Measurements from ENCODE around the gene SORCS2. TPM values are rescaled to one million over a fixed set of nuclear protein-coding genes. Genes with fewer than 3 reads are reported as not detected.
"Not testable (repeated sequence)": the region's sequence is repeated elsewhere in the genome, so short reads cannot be mapped to it uniquely, and the experiment has no call there.

The SORCS2 gene
- total RNA-seq, 2 donors from 2014 or later = 1.5 to 1.7 TPM

DNA sequence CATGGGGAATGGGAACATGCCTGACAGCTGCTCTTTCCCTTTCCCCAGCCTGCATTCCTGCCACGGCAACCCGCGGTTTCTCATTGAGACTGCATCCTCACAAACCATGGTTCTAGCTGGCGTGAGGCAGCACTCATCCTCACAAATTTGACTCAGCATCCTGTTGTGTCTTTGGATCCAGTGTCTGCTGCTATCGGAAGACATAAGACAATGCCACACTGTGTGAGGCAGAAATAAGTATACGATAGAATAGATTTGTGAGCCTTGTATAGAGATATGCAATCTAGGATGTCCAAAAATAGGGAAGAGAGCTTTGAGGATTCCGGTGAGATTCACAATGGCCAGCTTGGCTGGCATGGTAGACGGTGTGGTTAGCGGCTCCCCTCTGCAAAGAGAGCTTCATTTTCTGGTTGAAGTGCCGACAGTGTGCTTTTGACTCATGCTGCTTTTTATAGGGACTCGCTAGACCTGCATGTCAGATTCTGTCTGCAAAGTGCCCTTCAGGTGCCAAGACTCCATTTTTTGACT is 403.7 kb downstream of the SORCS2 start:
- H3K4me1 ChIP-seq = peaks cover 0 to 8% of the 10 kb centered on the region in 2 donors
- no peak overlapping the region for H3K27ac ChIP-seq
- no peaks in the 10 kb centered on the region for H3K9me3 ChIP-seq
- H3K27me3 ChIP-seq = no peaks in the 10 kb centered on the region
- DNase-seq (ENCODE audit: low spot score) = no peak
- TF ChIP-seq, protein P1, sequence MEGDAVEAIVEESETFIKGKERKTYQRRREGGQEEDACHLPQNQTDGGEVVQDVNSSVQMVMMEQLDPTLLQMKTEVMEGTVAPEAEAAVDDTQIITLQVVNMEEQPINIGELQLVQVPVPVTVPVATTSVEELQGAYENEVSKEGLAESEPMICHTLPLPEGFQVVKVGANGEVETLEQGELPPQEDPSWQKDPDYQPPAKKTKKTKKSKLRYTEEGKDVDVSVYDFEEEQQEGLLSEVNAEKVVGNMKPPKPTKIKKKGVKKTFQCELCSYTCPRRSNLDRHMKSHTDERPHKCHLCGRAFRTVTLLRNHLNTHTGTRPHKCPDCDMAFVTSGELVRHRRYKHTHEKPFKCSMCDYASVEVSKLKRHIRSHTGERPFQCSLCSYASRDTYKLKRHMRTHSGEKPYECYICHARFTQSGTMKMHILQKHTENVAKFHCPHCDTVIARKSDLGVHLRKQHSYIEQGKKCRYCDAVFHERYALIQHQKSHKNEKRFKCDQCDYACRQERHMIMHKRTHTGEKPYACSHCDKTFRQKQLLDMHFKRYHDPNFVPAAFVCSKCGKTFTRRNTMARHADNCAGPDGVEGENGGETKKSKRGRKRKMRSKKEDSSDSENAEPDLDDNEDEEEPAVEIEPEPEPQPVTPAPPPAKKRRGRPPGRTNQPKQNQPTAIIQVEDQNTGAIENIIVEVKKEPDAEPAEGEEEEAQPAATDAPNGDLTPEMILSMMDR (IDR thresholded peaks at IDR 0.05) = no peak
- H3K36me3 ChIP-seq = no peaks in the 10 kb centered on the region
- no peak overlapping the region for H3K4me3 ChIP-seq

DNA sequence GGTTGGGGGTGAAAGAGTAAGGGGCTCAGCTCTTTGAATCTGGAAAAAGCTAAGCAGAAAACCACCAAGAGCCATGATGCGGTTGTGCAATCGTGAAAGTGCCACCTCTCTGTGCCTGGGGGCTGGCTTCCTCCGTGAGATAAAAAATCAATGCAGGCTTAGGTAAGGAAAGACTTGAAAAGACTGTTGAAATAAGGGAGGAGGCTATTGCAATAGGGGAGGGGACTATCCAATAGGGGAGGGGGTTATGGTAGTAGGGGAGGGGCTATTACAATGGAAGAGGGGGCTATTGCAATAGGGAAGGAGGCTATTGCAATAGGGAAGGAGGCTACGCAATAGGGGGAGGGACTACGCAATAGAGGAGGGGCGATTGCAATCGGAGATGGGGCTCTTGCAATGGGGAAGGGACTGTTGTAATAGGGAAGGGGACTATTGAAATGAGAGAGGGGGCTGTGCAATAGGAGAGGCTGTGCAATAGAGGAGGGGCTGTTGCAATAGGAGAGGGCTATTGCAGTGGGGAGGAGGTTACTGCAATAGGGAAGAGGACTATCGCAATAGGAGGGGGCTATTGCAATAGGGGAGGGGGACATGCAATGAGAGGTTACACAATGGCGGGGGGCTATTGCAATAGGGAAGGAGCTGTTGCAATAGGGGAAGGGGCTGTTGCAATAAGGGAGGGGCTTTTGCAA is 404.7 kb downstream of the SORCS2 start:
- Histone ChIP-seq H3K36me3 (no peaks in the 10 kb centered on the region), H3K4me3 (no peak overlapping the region), H3K27ac (no peak overlapping the region), H3K9me3 (no peaks in the 10 kb centered on the region), H3K4me1 (peaks cover 0 to 8% of the 10 kb centered on the region in 2 donors), H3K27me3 (no peaks in the 10 kb centered on the region)
- no peak for DNase-seq (ENCODE audit: low spot score)
- TF ChIP-seq, protein P1 (IDR thresholded peaks at IDR 0.05) = no peak

DNA sequence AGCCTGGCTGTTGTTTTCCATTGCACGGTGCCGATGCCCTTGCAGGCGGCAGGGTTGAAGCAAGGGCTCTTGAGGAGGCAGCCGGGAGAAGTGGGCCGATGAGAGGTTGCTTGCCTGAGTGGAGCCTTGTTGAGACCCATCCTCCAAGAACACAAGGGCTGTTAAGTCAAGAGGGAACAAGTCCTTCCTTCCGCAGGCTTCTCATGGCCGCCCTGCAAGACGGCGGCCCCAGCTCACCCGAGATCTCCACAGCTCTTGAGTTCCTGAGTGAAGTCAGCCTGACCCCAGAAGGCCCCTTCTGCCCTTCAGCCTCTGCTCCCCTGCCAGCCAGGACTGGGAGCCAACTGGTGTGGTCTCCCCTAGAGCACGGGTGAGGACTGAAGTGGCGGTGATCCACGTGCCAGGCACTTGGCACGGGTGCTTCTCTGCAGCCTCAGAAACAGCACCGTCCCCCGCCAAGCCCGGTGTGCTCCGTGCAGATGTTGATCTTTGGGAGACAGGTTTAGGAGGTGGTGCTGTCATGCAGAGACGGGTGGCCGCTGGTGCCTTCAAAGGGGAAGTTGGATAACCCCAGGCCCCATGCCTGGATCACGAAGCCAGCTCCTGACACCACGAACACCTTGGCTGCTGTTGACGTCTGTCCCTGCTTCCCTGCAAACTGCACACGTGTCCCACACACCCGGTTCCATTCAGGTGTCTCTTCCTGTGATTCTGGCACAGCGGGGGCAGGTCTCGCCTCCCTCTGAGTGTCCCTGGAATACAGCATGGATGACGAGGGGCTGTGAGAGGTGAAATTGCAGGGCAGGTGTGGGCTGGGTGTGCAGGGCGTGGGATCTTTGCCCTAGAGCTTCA is 406.8 kb downstream of the SORCS2 start:
- Histone ChIP-seq H3K4me1 (peaks cover 0 to 8% of the 10 kb centered on the region in 2 donors), H3K9me3 (no peaks in the 10 kb centered on the region), H3K36me3 (no peaks in the 10 kb centered on the region), H3K27me3 (no peaks in the 10 kb centered on the region), H3K4me3 (no peak overlapping the region), H3K27ac (no peak overlapping the region)
- TF ChIP-seq, protein P1 (IDR thresholded peaks at IDR 0.05) = no peak
- DNase-seq (ENCODE audit: low spot score) = no peak

- no peak overlapping the region for H3K27ac ChIP-seq
- no peaks in the 10 kb centered on the region for H3K27me3 ChIP-seq
- TF ChIP-seq, protein P1 (IDR thresholded peaks at IDR 0.05) = no peak
- H3K36me3 ChIP-seq = no peaks in the 10 kb centered on the region
- no peaks in the 10 kb centered on the region for H3K9me3 ChIP-seq
- DNase-seq (ENCODE audit: low spot score) = no peak
- peaks cover 0 to 8% of the 10 kb centered on the region in 2 donors for H3K4me1 ChIP-seq
- H3K4me3 ChIP-seq = no peak overlapping the region
Observed at GRCh38 chr4:7600247-7600646, 407.9 kb downstream of the SORCS2 start.

DNA sequence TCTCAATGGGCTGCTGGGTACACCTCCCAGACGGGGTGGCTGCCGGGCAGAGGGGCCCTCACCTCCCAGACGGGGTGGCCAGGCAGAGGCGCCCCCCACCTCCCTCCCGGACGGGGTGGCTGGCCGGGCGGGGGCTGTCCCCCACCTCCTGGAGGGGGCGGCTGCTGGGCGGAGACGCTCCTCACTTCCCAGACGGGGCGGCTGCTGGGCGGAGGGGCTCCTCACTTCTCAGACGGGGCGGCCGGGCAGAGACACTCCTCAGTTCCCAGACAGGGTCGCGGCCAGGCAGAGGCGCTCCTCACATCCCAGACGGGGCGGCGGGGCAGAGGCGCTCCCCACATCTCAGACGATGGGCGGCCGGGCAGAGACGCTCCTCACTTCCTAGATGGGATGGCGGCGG is 409.8 kb downstream of the SORCS2 start:
- H3K4me3 ChIP-seq; DNase-seq (ENCODE audit: low spot score); H3K27me3 ChIP-seq; H3K27ac ChIP-seq; H3K9me3 ChIP-seq; H3K36me3 ChIP-seq; H3K4me1 ChIP-seq: not testable (repeated sequence)
